HEK293 (cell line): ENCODE measurements around the gene CYBA.

Source experiments
- BCL11A ChIP-seq: fragments of 450-650 bp; formaldehyde crosslinking; IDR thresholded peaks from 2 replicates; pipeline ENCODE4 v1.5.1; 2016; ENCODE audit warnings: low read depth, missing biosample characterization, missing genetic modification characterization
- ZEB2 ChIP-seq: fragments of 450-650 bp; formaldehyde crosslinking; IDR thresholded peaks from 2 replicates; pipeline ENCODE4 v1.5.1; 2016; ENCODE audit warnings: missing biosample characterization, missing genetic modification characterization
- ZNF239 ChIP-seq: fragments of 450-650 bp; formaldehyde crosslinking; IDR thresholded peaks from 2 replicates; pipeline ENCODE4 v1.5.1; 2016; ENCODE audit warnings: missing biosample characterization, missing genetic modification characterization
- ZNF248 ChIP-seq: fragments of 450-650 bp; formaldehyde crosslinking; IDR thresholded peaks from 2 replicates; pipeline ENCODE4 v1.5.1; 2017; ENCODE audit warnings: missing biosample characterization, missing genetic modification characterization
- ZNF274 ChIP-seq, 2 experiments: fragments of 200-500 bp in 1 of 2; fragments of 450-650 bp in 1 of 2; sonication (Bioruptor generic) in 1 of 2; formaldehyde crosslinking in 1 of 2; IDR thresholded peaks; 2 replicates each; pipeline versions ENCODE4 v1.5.1 to v1.6.1; 2014 to 2016; ENCODE audit warnings: borderline replicate concordance in 1 of 2, inconsistent platforms in 1 of 2, low read length in 1 of 2, missing biosample characterization in 1 of 2, missing genetic modification characterization in 1 of 2
- ZNF335 ChIP-seq: fragments of 450-650 bp; formaldehyde crosslinking; conservative IDR thresholded peaks from 2 replicates; pipeline ENCODE4 v1.5.1; 2016; ENCODE audit warnings: missing biosample characterization, missing genetic modification characterization
- ZNF701 ChIP-seq: fragments of 450-650 bp; formaldehyde crosslinking; IDR thresholded peaks from 2 replicates; pipeline ENCODE4 v1.5.1; 2016; ENCODE audit warnings: missing biosample characterization, missing genetic modification characterization
- TF ChIP-seq, protein P1 (sequence below): fragments of 450-650 bp; formaldehyde crosslinking; IDR thresholded peaks from 2 replicates; pipeline ENCODE4 v1.5.1; 2016; ENCODE audit warnings: missing biosample characterization, missing genetic modification characterization
- TF ChIP-seq, protein P2 (sequence below): fragments of 450-650 bp; formaldehyde crosslinking; IDR thresholded peaks from 2 replicates; pipeline ENCODE4 v1.5.1; 2017; ENCODE audit warnings: missing biosample characterization, missing genetic modification characterization
- TF ChIP-seq, protein P3 (sequence below): fragments of 450-650 bp; formaldehyde crosslinking; IDR thresholded peaks from 2 replicates; pipeline ENCODE4 v1.5.1; 2016; ENCODE audit warnings: missing biosample characterization, missing genetic modification characterization

DNA sequence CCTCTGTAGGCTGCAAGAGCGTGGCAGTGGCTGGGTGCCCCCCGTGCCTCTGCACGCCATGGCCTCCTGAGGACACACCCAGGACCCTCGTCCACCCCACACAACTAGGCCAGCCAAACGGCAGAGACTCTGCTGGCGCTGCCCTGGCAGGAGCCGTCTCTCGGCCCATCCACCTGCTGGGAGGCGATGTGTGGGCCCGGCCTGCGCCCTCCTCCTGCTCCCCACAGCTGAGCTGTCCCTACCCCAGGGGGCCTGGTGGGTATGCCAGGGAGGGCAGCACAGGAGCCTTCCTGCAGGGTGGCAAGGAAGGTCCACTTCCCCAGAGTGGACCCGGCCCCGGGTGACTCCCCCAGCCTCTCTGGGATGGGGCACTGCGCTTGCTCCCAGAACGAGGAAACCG is 48.3 kb upstream of the CYBA start:
- no peak for TF ChIP-seq ZNF239 (tag by site-specific recombination)
- TF ChIP-seq, protein P1, sequence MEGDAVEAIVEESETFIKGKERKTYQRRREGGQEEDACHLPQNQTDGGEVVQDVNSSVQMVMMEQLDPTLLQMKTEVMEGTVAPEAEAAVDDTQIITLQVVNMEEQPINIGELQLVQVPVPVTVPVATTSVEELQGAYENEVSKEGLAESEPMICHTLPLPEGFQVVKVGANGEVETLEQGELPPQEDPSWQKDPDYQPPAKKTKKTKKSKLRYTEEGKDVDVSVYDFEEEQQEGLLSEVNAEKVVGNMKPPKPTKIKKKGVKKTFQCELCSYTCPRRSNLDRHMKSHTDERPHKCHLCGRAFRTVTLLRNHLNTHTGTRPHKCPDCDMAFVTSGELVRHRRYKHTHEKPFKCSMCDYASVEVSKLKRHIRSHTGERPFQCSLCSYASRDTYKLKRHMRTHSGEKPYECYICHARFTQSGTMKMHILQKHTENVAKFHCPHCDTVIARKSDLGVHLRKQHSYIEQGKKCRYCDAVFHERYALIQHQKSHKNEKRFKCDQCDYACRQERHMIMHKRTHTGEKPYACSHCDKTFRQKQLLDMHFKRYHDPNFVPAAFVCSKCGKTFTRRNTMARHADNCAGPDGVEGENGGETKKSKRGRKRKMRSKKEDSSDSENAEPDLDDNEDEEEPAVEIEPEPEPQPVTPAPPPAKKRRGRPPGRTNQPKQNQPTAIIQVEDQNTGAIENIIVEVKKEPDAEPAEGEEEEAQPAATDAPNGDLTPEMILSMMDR (tag by site-specific recombination) = no peak
- TF ChIP-seq ZEB2 (tag by site-specific recombination) = no peak
- no peak for TF ChIP-seq ZNF274 (IDR thresholded peaks at IDR 0.05; ENCODE audit: low read length)
- no peak for TF ChIP-seq ZNF274 (tag by site-specific recombination; IDR thresholded peaks at IDR 0.05; ENCODE audit: borderline replicate concordance)
- TF ChIP-seq ZNF701 (tag by site-specific recombination) = no peak
- TF ChIP-seq, protein P2, sequence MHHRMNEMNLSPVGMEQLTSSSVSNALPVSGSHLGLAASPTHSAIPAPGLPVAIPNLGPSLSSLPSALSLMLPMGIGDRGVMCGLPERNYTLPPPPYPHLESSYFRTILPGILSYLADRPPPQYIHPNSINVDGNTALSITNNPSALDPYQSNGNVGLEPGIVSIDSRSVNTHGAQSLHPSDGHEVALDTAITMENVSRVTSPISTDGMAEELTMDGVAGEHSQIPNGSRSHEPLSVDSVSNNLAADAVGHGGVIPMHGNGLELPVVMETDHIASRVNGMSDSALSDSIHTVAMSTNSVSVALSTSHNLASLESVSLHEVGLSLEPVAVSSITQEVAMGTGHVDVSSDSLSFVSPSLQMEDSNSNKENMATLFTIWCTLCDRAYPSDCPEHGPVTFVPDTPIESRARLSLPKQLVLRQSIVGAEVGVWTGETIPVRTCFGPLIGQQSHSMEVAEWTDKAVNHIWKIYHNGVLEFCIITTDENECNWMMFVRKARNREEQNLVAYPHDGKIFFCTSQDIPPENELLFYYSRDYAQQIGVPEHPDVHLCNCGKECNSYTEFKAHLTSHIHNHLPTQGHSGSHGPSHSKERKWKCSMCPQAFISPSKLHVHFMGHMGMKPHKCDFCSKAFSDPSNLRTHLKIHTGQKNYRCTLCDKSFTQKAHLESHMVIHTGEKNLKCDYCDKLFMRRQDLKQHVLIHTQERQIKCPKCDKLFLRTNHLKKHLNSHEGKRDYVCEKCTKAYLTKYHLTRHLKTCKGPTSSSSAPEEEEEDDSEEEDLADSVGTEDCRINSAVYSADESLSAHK (tag by site-specific recombination) = no peak
- no peak for TF ChIP-seq ZNF335 (tag by site-specific recombination)
- TF ChIP-seq ZNF248 (tag by site-specific recombination) = no peak
- TF ChIP-seq, protein P3, sequence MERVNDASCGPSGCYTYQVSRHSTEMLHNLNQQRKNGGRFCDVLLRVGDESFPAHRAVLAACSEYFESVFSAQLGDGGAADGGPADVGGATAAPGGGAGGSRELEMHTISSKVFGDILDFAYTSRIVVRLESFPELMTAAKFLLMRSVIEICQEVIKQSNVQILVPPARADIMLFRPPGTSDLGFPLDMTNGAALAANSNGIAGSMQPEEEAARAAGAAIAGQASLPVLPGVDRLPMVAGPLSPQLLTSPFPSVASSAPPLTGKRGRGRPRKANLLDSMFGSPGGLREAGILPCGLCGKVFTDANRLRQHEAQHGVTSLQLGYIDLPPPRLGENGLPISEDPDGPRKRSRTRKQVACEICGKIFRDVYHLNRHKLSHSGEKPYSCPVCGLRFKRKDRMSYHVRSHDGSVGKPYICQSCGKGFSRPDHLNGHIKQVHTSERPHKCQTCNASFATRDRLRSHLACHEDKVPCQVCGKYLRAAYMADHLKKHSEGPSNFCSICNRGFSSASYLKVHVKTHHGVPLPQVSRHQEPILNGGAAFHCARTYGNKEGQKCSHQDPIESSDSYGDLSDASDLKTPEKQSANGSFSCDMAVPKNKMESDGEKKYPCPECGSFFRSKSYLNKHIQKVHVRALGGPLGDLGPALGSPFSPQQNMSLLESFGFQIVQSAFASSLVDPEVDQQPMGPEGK (tag by site-specific recombination) = no peak
- no peak for TF ChIP-seq BCL11A
